ENCODE data around the gene DYRK3.

DYRK3 gene

DNA sequence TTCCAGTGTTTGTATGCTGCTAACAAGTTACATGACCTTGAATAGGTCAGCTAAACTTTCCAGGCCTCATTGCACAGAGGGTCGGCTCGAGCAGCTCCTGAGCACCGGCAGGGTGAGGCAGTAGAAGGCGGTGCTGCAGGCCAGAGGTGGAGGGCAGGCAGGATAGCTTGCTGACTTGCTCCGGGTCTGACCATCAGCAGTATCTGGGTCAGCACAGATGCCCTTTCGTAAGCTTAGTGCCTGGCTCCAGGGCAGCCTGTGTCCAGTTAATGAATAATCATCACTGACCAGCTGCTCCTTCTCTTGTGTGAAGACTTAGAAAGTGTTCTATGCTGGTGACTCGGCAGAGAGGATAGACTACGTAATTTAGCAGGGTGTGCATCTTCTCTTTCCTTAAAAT is 56.3 kb downstream of the DYRK3 start:
- Histone ChIP-seq H3K4me1 (ENCODE audit: control insufficient read depth, insufficient read depth, low read length, poor library complexity, severe bottlenecking) (peaks cover 76% of the 10 kb centered on the region), H3K4me3 (ENCODE audit: extremely low read depth, insufficient read depth, low read length, poor library complexity, severe bottlenecking) (no peak overlapping the region), H3K36me3 (ENCODE audit: control insufficient read depth, insufficient read depth, low read length) (peaks cover 44% of the 10 kb centered on the region), H3K27ac (ENCODE audit: low read depth, low read length, severe bottlenecking) (no peak overlapping the region), H3K9me3 (ENCODE audit: control insufficient read depth, low read length) (no peaks in the 10 kb centered on the region)
- WGBS, 2 experiments (ENCODE audit: insufficient coverage in 2 of 2), result 91 to 94% methylated on average over 5 of the region's 8 CpGs

GRCh38 chr1:206693029-206693428 is 57.7 kb downstream of the DYRK3 start:
- WGBS, 2 experiments (ENCODE audit: insufficient coverage in 2 of 2), result 85 to 86% methylated on average over 8 of the region's 10 CpGs
- H3K4me3 ChIP-seq (ENCODE audit: extremely low read depth, insufficient read depth, low read length, poor library complexity, severe bottlenecking), result no peak overlapping the region
- no peaks in the 10 kb centered on the region for H3K9me3 ChIP-seq (ENCODE audit: control insufficient read depth, low read length)
- peaks cover 58% of the 10 kb centered on the region for H3K36me3 ChIP-seq (ENCODE audit: control insufficient read depth, insufficient read depth, low read length)
- H3K4me1 ChIP-seq (ENCODE audit: control insufficient read depth, insufficient read depth, low read length, poor library complexity, severe bottlenecking), result peaks cover 62% of the 10 kb centered on the region
- peak overlapping the region; percentile 58 for H3K27ac ChIP-seq (ENCODE audit: low read depth, low read length, severe bottlenecking)

GRCh38 chr1:206693592-206693991 is 58.3 kb downstream of the DYRK3 start:
- H3K4me3 ChIP-seq (ENCODE audit: extremely low read depth, insufficient read depth, low read length, poor library complexity, severe bottlenecking), result no peak overlapping the region
- H3K4me1 ChIP-seq (ENCODE audit: control insufficient read depth, insufficient read depth, low read length, poor library complexity, severe bottlenecking), result peaks cover 57% of the 10 kb centered on the region

GRCh38 chr1:206694171-206695124 is 59.1 kb downstream of the DYRK3 start:
- H3K9me3 ChIP-seq (ENCODE audit: control insufficient read depth, low read length), result no peaks in the 10 kb centered on the region
- no peak overlapping the region for H3K4me3 ChIP-seq (ENCODE audit: extremely low read depth, insufficient read depth, low read length, poor library complexity, severe bottlenecking)
- peaks cover 67% of the 10 kb centered on the region for H3K36me3 ChIP-seq (ENCODE audit: control insufficient read depth, insufficient read depth, low read length)
- H3K4me1 ChIP-seq (ENCODE audit: control insufficient read depth, insufficient read depth, low read length, poor library complexity, severe bottlenecking), result peaks cover 48% of the 10 kb centered on the region
- WGBS, 2 experiments (ENCODE audit: insufficient coverage in 2 of 2), result 64 to 68% methylated on average over 6 to 7 of the region's 11 CpGs
- H3K27ac ChIP-seq (ENCODE audit: low read depth, low read length, severe bottlenecking), result peak overlapping the region; percentile 23

More at GRCh38 chr1:206693592-206693991, 58.3 kb downstream of the DYRK3 start:
- Histone ChIP-seq H3K27ac (ENCODE audit: low read depth, low read length, severe bottlenecking) (peak overlapping the region; percentile 58), H3K36me3 (ENCODE audit: control insufficient read depth, insufficient read depth, low read length) (peaks cover 61% of the 10 kb centered on the region), H3K9me3 (ENCODE audit: control insufficient read depth, low read length) (no peaks in the 10 kb centered on the region)
- WGBS, 2 experiments (ENCODE audit: insufficient coverage in 2 of 2), result 86 to 98% methylated on average over 6 of the region's 7 CpGs

DNA sequence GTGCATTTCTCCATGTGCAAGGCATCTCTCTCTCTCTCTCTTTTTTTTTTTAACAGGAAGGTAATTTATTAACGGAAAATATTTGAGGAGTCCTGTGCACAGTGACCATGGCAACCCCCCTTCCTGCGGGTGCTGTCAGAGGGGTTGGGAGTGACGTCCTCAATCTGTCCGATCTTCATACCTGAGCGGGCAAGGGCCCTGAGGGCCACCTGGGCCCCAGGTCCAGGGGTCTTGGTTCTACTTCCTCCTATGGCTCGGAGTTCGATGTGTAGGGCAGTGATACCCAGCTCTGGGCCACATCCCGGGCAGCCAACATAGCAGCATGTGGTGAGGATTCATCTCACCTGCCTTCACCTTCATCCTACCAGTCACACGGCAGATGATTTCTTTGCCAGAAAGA is 60.4 kb downstream of the DYRK3 start:
- 91 to 100% methylated on average over 4 to 5 of the region's 9 CpGs for WGBS, 2 experiments (ENCODE audit: insufficient coverage in 2 of 2)
- Histone ChIP-seq H3K4me1 (ENCODE audit: control insufficient read depth, insufficient read depth, low read length, poor library complexity, severe bottlenecking) (peaks cover 37% of the 10 kb centered on the region), H3K27ac (ENCODE audit: low read depth, low read length, severe bottlenecking) (no peak overlapping the region), H3K36me3 (ENCODE audit: control insufficient read depth, insufficient read depth, low read length) (peaks cover 65% of the 10 kb centered on the region), H3K4me3 (ENCODE audit: extremely low read depth, insufficient read depth, low read length, poor library complexity, severe bottlenecking) (no peak overlapping the region), H3K9me3 (ENCODE audit: control insufficient read depth, low read length) (no peaks in the 10 kb centered on the region)

- Histone ChIP-seq H3K4me1 (ENCODE audit: control insufficient read depth, insufficient read depth, low read length, poor library complexity, severe bottlenecking) (peaks cover 31% of the 10 kb centered on the region), H3K4me3 (ENCODE audit: extremely low read depth, insufficient read depth, low read length, poor library complexity, severe bottlenecking) (no peak overlapping the region), H3K36me3 (ENCODE audit: control insufficient read depth, insufficient read depth, low read length) (peaks cover 61% of the 10 kb centered on the region), H3K9me3 (ENCODE audit: control insufficient read depth, low read length) (no peaks in the 10 kb centered on the region), H3K27ac (ENCODE audit: low read depth, low read length, severe bottlenecking) (no peak overlapping the region)
- 95 to 100% methylated on average over 1 to 2 of the region's 4 CpGs for WGBS, 2 experiments (ENCODE audit: insufficient coverage in 2 of 2)
These were observed 61.7 kb downstream of the DYRK3 start for GRCh38 chr1:206696812-206697585.

GRCh38 chr1:206698011-206698410 is 62.7 kb downstream of the DYRK3 start:
- Histone ChIP-seq H3K36me3 (ENCODE audit: control insufficient read depth, insufficient read depth, low read length) (peaks cover 58% of the 10 kb centered on the region), H3K4me1 (ENCODE audit: control insufficient read depth, insufficient read depth, low read length, poor library complexity, severe bottlenecking) (peaks cover 20% of the 10 kb centered on the region), H3K9me3 (ENCODE audit: control insufficient read depth, low read length) (no peaks in the 10 kb centered on the region), H3K4me3 (ENCODE audit: extremely low read depth, insufficient read depth, low read length, poor library complexity, severe bottlenecking) (no peak overlapping the region), H3K27ac (ENCODE audit: low read depth, low read length, severe bottlenecking) (no peak overlapping the region)
- WGBS, 2 experiments (ENCODE audit: insufficient coverage in 2 of 2), result 84 to 100% methylated on average over 1 to 2 of the region's 2 CpGs
